ENCODE measurements around the gene LRRN2. TPM values are rescaled to one million over a fixed set of nuclear protein-coding genes. Genes with fewer than 3 reads are reported as not detected.

LRRN2 gene
- total and polyA plus RNA-seq, 5 donors from 2014 or later = 0.02 to 0.03 TPM; not detected in 3

- H3K4me1 Mint-ChIP-seq = no peaks in the 10 kb centered on the region
- H3K9me3 ChIP-seq (ENCODE audit: control insufficient read depth in 2 of 2, low read length in 2 of 2) = no peaks in the 10 kb centered on the region
- H3K27ac ChIP-seq (ENCODE audit: insufficient read depth, low read length, poor library complexity, severe bottlenecking) = no peak overlapping the region
- H3K4me1 ChIP-seq (ENCODE audit: control insufficient read depth, insufficient read depth, low read length, poor library complexity, severe bottlenecking) = no peaks in the 10 kb centered on the region
- no peak overlapping the region for H3K4me3 ChIP-seq (ENCODE audit: low read depth, low read length)
- H3K27me3 Mint-ChIP-seq = peaks cover 21% of the 10 kb centered on the region
- peaks cover 2% of the 10 kb centered on the region for H3K27me3 ChIP-seq (ENCODE audit: control insufficient read depth, insufficient read depth, low read length)
- ATAC-seq (ENCODE audit: low read depth in 2 of 2) (no peak), DNase-seq (no peak)
- no peaks in the 10 kb centered on the region for H3K9me3 Mint-ChIP-seq
- no peak overlapping the region for H3K4me3 Mint-ChIP-seq
- H3K36me3 ChIP-seq (ENCODE audit: control insufficient read depth, insufficient read depth, low read length) = no peaks in the 10 kb centered on the region
- no peaks in the 10 kb centered on the region for H3K36me3 Mint-ChIP-seq
- no peak overlapping the region for H3K27ac Mint-ChIP-seq
These were observed 9.5 kb downstream of the LRRN2 start for GRCh38 chr1:204676043-204676442.

- DNase-seq = no peak
- H3K27ac ChIP-seq (ENCODE audit: insufficient read depth, low read length, poor library complexity, severe bottlenecking) = no peak overlapping the region
- H3K4me1 Mint-ChIP-seq = no peaks in the 10 kb centered on the region
- no peaks in the 10 kb centered on the region for H3K4me1 ChIP-seq (ENCODE audit: control insufficient read depth, insufficient read depth, low read length, poor library complexity, severe bottlenecking)
- no peaks in the 10 kb centered on the region for H3K36me3 Mint-ChIP-seq
- H3K27ac Mint-ChIP-seq = peak overlapping the region in 1 of 3 donors; percentile 65
- H3K27me3 ChIP-seq (ENCODE audit: control insufficient read depth, insufficient read depth, low read length) = peaks cover 5% of the 10 kb centered on the region
- H3K36me3 ChIP-seq (ENCODE audit: control insufficient read depth, insufficient read depth, low read length) = no peaks in the 10 kb centered on the region
- ATAC-seq (ENCODE audit: low read depth in 2 of 2) = no peak
- H3K4me3 Mint-ChIP-seq = no peak overlapping the region
- no peak overlapping the region for H3K4me3 ChIP-seq (ENCODE audit: low read depth, low read length)
- no peaks in the 10 kb centered on the region for H3K9me3 ChIP-seq (ENCODE audit: control insufficient read depth in 2 of 2, low read length in 2 of 2)
- H3K9me3 Mint-ChIP-seq = no peaks in the 10 kb centered on the region
- peaks cover 15% of the 10 kb centered on the region for H3K27me3 Mint-ChIP-seq
These were observed 11.5 kb downstream of the LRRN2 start for GRCh38 chr1:204673909-204674649.

GRCh38 chr1:204673209-204673608, 12.3 kb downstream of the LRRN2 start:
- ATAC-seq (ENCODE audit: low read depth in 2 of 2) (no peak), DNase-seq (no peak)
- no peaks in the 10 kb centered on the region for H3K4me1 Mint-ChIP-seq
- H3K9me3 Mint-ChIP-seq = no peaks in the 10 kb centered on the region
- Histone ChIP-seq H3K36me3 (ENCODE audit: control insufficient read depth, insufficient read depth, low read length) (no peaks in the 10 kb centered on the region), H3K9me3 (ENCODE audit: control insufficient read depth in 2 of 2, low read length in 2 of 2) (no peaks in the 10 kb centered on the region), H3K27ac (ENCODE audit: insufficient read depth, low read length, poor library complexity, severe bottlenecking) (no peak overlapping the region), H3K27me3 (ENCODE audit: control insufficient read depth, insufficient read depth, low read length) (peaks cover 5% of the 10 kb centered on the region), H3K4me3 (ENCODE audit: low read depth, low read length) (no peak overlapping the region), H3K4me1 (ENCODE audit: control insufficient read depth, insufficient read depth, low read length, poor library complexity, severe bottlenecking) (no peaks in the 10 kb centered on the region)
- H3K27ac Mint-ChIP-seq = no peak overlapping the region
- no peak overlapping the region for H3K4me3 Mint-ChIP-seq
- no peaks in the 10 kb centered on the region for H3K36me3 Mint-ChIP-seq
- peaks cover 15% of the 10 kb centered on the region for H3K27me3 Mint-ChIP-seq

DNA sequence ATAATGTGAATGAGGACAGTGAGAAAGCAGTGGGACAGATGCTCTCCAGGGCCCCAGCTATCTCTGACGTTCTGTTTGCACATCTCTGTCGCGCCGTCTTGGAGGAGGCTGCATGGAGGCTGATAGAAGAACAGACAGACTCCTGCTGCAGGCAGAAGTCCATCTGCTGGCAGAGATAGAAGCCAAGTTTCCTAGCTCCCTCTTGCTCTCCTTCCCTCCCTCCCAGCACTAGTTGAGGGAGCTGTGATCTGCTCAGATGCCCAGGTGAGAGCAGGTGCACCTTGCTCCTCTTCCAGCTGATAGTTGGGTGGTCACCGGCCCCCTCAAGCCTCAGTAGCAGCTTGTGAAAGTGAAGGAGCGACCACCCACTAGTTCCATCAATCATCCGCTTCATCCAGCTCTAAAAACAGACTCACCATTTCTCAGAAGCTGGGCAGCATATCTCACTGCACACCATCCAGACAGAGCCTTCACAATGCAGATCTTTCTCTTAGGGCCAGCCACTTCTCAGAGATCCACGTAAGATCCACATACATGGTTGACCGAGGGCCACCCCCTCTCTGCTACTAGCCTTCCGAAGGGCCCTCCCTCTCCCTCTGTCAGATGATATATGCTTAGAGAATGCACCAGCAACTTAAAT, 12.9 kb downstream of the LRRN2 start:
- no peak overlapping the region for H3K27ac Mint-ChIP-seq
- H3K4me3 ChIP-seq (ENCODE audit: low read depth, low read length) = no peak overlapping the region
- H3K36me3 Mint-ChIP-seq = no peaks in the 10 kb centered on the region
- no peaks in the 10 kb centered on the region for H3K9me3 ChIP-seq (ENCODE audit: control insufficient read depth in 2 of 2, low read length in 2 of 2)
- no peaks in the 10 kb centered on the region for H3K36me3 ChIP-seq (ENCODE audit: control insufficient read depth, insufficient read depth, low read length)
- ATAC-seq (ENCODE audit: low read depth in 2 of 2) (no peak), DNase-seq (no peak)
- H3K4me3 Mint-ChIP-seq = no peak overlapping the region
- no peak overlapping the region for H3K27ac ChIP-seq (ENCODE audit: insufficient read depth, low read length, poor library complexity, severe bottlenecking)
- H3K4me1 Mint-ChIP-seq = no peaks in the 10 kb centered on the region
- peaks cover 15% of the 10 kb centered on the region for H3K27me3 Mint-ChIP-seq
- H3K27me3 ChIP-seq (ENCODE audit: control insufficient read depth, insufficient read depth, low read length) = peaks cover 5% of the 10 kb centered on the region
- no peaks in the 10 kb centered on the region for H3K4me1 ChIP-seq (ENCODE audit: control insufficient read depth, insufficient read depth, low read length, poor library complexity, severe bottlenecking)
- no peaks in the 10 kb centered on the region for H3K9me3 Mint-ChIP-seq

DNA sequence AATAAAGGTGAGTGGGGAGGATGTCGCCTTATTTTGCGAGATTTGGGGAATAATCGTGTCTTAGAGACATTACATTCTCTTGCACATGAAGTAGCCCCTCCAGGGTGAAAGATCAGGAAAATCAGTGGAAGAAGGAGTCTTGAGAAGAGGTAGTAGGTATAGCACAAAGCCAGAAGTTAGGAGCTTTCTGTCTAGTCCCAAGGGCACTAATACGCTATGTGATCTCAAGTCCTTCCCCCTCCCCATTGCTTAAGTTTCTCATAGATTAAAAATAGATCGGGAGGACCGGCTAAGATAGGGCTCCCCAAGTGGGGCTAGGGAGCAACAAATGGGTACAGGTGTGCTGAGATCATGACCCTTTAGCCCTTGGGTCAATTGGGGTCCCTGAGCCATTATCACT, 13.5 kb downstream of the LRRN2 start:
- H3K36me3 ChIP-seq (ENCODE audit: control insufficient read depth, insufficient read depth, low read length) = no peaks in the 10 kb centered on the region
- H3K27me3 ChIP-seq (ENCODE audit: control insufficient read depth, insufficient read depth, low read length) = peaks cover 5% of the 10 kb centered on the region
- Mint-ChIP-seq H3K4me1 (no peaks in the 10 kb centered on the region), H3K9me3 (no peaks in the 10 kb centered on the region), H3K4me3 (no peak overlapping the region), H3K36me3 (no peaks in the 10 kb centered on the region), H3K27me3 (peaks cover 14% of the 10 kb centered on the region), H3K27ac (no peak overlapping the region)
- no peak overlapping the region for H3K27ac ChIP-seq (ENCODE audit: insufficient read depth, low read length, poor library complexity, severe bottlenecking)
- DNase-seq = no peak
- H3K4me3 ChIP-seq (ENCODE audit: low read depth, low read length) = no peak overlapping the region
- no peak for ATAC-seq (ENCODE audit: low read depth in 2 of 2)
- no peaks in the 10 kb centered on the region for H3K9me3 ChIP-seq (ENCODE audit: control insufficient read depth in 2 of 2, low read length in 2 of 2)
- no peaks in the 10 kb centered on the region for H3K4me1 ChIP-seq (ENCODE audit: control insufficient read depth, insufficient read depth, low read length, poor library complexity, severe bottlenecking)

- Histone ChIP-seq H3K27me3 (ENCODE audit: control insufficient read depth, insufficient read depth, low read length) (peaks cover 10% of the 10 kb centered on the region), H3K9me3 (ENCODE audit: control insufficient read depth in 2 of 2, low read length in 2 of 2) (no peaks in the 10 kb centered on the region), H3K4me3 (ENCODE audit: low read depth, low read length) (no peak overlapping the region), H3K4me1 (ENCODE audit: control insufficient read depth, insufficient read depth, low read length, poor library complexity, severe bottlenecking) (no peaks in the 10 kb centered on the region), H3K36me3 (ENCODE audit: control insufficient read depth, insufficient read depth, low read length) (no peaks in the 10 kb centered on the region), H3K27ac (ENCODE audit: insufficient read depth, low read length, poor library complexity, severe bottlenecking) (no peak overlapping the region)
- Mint-ChIP-seq H3K27ac (no peak overlapping the region), H3K9me3 (no peaks in the 10 kb centered on the region), H3K36me3 (no peaks in the 10 kb centered on the region), H3K4me1 (no peaks in the 10 kb centered on the region), H3K27me3 (peaks cover 9% of the 10 kb centered on the region), H3K4me3 (no peak overlapping the region)
- ATAC-seq (ENCODE audit: low read depth in 2 of 2) (no peak), DNase-seq (no peak)
These were observed 15.2 kb downstream of the LRRN2 start for GRCh38 chr1:204670152-204670927.

DNA sequence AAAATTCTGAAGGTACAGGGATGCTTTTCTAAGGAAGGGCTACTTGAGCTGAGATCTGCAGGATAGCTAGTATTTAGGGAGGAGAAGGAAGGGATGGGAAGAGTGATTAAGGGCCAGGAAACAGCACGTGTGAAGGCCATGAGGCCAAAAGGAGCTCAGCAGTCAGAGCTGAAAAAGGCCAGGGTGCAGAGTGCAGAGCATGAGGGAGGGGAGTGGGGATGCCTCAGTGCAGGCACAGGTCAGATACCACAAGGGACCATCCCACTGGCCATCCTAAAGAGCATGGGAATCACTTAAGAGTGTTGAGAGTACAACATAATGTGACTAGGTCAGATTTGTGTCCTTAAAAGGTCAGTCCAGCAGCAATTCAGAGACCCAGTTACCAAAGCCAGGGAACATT, 16.0 kb downstream of the LRRN2 start:
- Histone ChIP-seq H3K4me3 (ENCODE audit: low read depth, low read length) (no peak overlapping the region), H3K9me3 (ENCODE audit: control insufficient read depth in 2 of 2, low read length in 2 of 2) (no peaks in the 10 kb centered on the region), H3K27ac (ENCODE audit: insufficient read depth, low read length, poor library complexity, severe bottlenecking) (no peak overlapping the region), H3K4me1 (ENCODE audit: control insufficient read depth, insufficient read depth, low read length, poor library complexity, severe bottlenecking) (no peaks in the 10 kb centered on the region), H3K27me3 (ENCODE audit: control insufficient read depth, insufficient read depth, low read length) (peaks cover 10% of the 10 kb centered on the region), H3K36me3 (ENCODE audit: control insufficient read depth, insufficient read depth, low read length) (no peaks in the 10 kb centered on the region)
- H3K36me3 Mint-ChIP-seq = no peaks in the 10 kb centered on the region
- ATAC-seq (ENCODE audit: low read depth in 2 of 2) (no peak), DNase-seq (no peak)
- H3K27ac Mint-ChIP-seq = no peak overlapping the region
- no peaks in the 10 kb centered on the region for H3K9me3 Mint-ChIP-seq
- peaks cover 14% of the 10 kb centered on the region for H3K27me3 Mint-ChIP-seq
- H3K4me1 Mint-ChIP-seq = no peaks in the 10 kb centered on the region
- no peak overlapping the region for H3K4me3 Mint-ChIP-seq

Measured in CD4-positive, CD25-positive, alpha-beta regulatory T cell (primary cell).